Omental fat pad (tissue), 4 donors: ENCODE data around the gene WDR91. TPM values are rescaled to one million over a fixed set of nuclear protein-coding genes. Genes with fewer than 3 reads are reported as not detected.

ENCODE experiments used
- ATAC-seq: fragments of 150-250 bp; one replicate; pipeline ENCODE4 v1.9.1; 2016; ENCODE audit warnings: mild to moderate bottlenecking, moderate library complexity; ENCODE audit not compliant: low FRiP score
- DNase-seq: peaks from one replicate; pipeline ENCODE4 v3.0.0-alpha.2; 2019; ENCODE audit warnings: low spot score
- CTCF ChIP-seq, 3 donors: fragments of 450-650 bp; IDR thresholded peaks; one replicate each; pipeline ENCODE4 v1.5.1; 2016 to 2017; ENCODE audit warnings: antibody characterized with exemption in 3 of 3, mild to moderate bottlenecking in 3 of 3, moderate library complexity in 2 of 3
- total RNA-seq, 4 donors: library from RNA; depleted of rRNA; stranded (reverse); fragments of >200 nt; gene quantifications; one replicate each; pipeline ENCODE4 v1.1.0, GENCODE V29; 2016

Gene WDR91
- total RNA-seq, 4 donors from 2014 or later = 9.8 to 51.9 (median 10.3) TPM

- ATAC-seq = no peak
- no peak for DNase-seq
- no peak for TF ChIP-seq CTCF (IDR thresholded peaks at IDR 0.05)
Measured at GRCh38 chr7:135197906-135198655, 13.2 kb downstream of the WDR91 start.

- ATAC-seq (no peak), DNase-seq (no peak)
- no peak for TF ChIP-seq CTCF (IDR thresholded peaks at IDR 0.05)
Measured at GRCh38 chr7:135197343-135197742, 14.0 kb downstream of the WDR91 start.

DNA sequence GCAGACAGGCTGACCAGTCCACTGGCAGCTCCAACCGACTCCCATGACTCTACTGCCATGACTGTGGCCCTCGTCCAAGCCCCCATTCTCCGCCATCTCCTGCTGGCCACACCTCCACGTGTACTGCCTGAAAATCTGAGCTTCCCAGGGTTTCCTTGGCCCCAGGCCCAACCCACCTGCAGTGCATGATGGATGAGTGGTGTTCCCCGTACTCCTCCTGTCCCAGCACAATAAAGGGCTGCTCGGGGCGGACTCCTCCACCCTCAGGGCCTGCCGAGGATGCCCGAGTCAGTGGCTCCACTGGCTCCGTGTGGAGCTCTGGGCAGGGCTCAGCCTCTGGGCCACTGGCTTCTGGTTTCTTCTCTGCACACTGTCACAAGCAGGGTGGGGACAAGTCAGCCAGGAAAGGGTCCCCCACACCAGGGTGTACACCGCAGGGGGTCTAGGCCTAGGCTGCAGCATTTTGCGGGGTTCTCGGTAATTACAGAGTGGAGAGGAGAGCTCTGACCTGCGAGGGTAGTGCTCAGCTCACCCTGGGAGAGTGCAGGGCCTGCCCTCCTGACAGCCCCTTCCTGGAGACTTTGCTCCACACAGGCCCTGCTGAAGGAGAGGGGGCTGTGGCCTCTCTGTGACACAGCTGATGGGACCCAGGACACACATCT is 15.2 kb downstream of the WDR91 start:
- TF ChIP-seq CTCF (IDR thresholded peaks at IDR 0.05) = no peak
- no peak for DNase-seq
- ATAC-seq = no peak

DNA sequence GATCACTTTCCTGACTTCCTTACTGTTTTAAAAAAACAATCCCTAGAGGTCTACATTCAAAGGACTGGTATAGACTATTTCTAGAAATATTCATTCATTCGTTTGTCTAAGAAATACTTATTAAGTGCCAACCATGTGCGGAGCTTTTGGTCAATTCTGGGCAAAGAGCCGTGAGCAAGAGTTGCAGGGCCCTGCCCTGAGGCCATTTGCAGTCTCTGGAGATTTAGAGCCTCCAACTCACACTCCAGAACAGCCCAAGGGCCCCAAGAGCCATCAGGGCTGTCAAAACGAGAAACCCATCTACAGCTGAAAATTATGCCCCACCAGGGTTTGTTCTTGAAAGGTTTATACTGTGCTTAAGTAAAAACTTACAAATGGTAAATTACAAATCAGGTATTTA is 16.2 kb downstream of the WDR91 start:
- no peak for ATAC-seq

DNA sequence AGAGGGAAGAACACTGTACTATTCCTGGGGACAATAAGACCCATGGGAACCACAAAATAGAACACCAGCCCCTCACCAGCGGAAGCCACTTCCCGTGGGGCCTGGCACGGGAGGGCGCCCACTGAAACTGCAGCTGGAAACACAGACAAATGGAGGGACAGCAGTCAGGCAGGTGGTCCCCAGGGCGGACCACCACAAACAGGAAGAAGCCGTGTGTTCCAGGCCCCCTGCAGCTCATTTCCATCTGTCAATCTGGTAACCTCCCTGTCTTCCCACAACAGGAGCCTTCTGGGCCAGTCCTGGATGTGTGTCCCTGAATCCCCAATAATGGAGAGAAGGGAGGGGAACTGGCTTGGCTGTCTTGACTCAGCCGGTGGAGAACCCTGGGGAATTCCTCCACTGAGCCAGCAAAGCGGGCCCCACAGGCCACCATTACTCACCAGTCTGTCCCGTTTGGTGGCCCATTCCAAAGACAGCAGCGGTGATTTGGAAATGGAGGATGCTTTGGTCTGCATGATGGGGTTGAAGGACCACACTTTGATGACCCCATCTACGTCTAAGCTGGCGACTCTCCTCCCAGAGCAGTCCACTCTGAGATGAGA is 16.7 kb downstream of the WDR91 start:
- no peak for ATAC-seq
- TF ChIP-seq CTCF (IDR thresholded peaks at IDR 0.05) = no peak
- no peak for DNase-seq

More for the DNA sequence above, 16.2 kb downstream of the WDR91 start:
- TF ChIP-seq CTCF (IDR thresholded peaks at IDR 0.05) = no peak
- no peak for DNase-seq

GRCh38 chr7:135193615-135194081 is 17.7 kb downstream of the WDR91 start:
- no peak for TF ChIP-seq CTCF (IDR thresholded peaks at IDR 0.05)
- no peak for DNase-seq
- ATAC-seq = no peak
